Medulla oblongata (tissue), 1 donor: ENCODE results near the gene TMEM225B.
"Not testable (repeated sequence)": the region's sequence is repeated elsewhere in the genome, so short reads cannot be mapped to it uniquely, and the experiment has no call there.

Source experiments
- DNase-seq: peaks from one replicate; pipeline ENCODE4 v3.0.0-alpha.2; 2015; ENCODE audit errors: extremely low spot score

TMEM225B gene

DNA sequence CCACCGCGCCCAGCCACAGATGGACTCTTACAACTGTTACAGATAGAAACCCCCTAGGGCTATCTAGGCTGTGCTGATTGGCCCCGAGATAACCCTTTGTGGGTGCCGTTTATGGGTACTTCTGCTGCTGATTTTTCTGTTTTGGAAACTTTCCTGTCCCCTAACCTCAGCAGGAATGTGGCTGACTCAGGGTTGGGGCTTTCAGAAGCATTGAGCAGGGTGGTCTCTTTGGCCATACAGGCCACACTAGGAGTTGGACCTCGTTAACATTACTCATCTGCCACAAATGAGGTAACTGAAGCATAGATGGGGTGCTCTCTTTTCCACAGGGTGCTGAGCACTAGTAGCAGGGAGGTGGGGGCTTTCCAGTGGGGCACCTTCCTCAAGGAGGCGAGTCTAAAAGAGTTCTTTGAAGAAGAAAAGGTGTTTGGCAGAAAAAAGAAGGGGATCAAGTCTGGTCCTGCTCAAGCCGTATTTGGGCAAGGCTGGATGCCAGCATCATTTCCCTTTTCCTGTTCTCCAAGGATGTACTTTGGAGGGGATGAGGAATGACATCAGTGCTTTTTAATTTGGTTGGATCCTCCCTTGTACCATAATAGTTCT lies 25.1 kb downstream of the TMEM225B start:
- no peak for DNase-seq

GRCh38 chr7:99623702-99624447 lies 25.8 kb downstream of the TMEM225B start:
- no peak for DNase-seq

GRCh38 chr7:99624484-99624883 lies 26.4 kb downstream of the TMEM225B start:
- DNase-seq = no peak

DNA sequence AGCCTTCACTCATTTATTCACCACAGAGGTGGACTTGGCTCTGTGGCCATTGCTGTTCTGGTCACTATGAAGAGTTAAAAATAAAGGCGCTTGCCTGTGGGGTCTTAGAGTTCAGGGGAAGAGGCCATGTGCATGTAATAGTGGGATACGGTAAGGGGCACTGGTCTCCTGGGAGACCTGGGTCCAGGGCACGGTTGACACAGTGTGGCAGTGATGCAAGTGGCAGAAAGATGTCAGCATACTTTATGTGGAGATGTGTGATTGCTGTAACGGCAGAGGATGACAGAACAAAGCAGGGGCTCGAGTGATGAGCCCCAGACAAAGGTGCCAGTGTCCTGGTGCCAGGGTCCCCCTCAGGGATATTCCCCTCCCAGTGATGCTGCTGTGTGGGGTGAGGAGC lies 27.3 kb downstream of the TMEM225B start:
- no peak for DNase-seq

DNA sequence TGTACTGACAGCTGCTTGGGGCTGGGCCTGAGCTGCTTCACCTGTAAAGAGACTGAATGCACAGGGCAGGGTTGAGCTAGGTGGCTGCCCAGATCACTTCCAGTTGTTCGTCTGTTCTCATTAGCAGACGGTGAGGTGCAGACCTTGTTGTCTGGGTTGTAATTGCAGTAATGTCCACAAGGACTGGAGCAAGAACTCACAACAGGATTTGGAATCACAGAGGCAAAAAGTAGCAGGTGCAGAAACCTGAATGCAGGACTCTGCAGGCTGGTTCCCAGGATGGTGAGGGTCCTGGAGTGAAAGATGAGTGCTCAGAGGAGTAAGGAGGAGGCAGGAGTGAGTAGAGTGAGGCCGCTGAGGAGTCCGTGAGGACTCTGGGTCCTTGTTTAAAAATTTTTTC lies 27.9 kb downstream of the TMEM225B start:
- DNase-seq = no peak

- no peak for DNase-seq
Observed at GRCh38 chr7:99626661-99627060, 28.6 kb downstream of the TMEM225B start.

GRCh38 chr7:99627513-99627912 lies 29.4 kb downstream of the TMEM225B start:
- no peak for DNase-seq

- DNase-seq = no peak
Observed at GRCh38 chr7:99628471-99629465, 30.7 kb downstream of the TMEM225B start.

DNA sequence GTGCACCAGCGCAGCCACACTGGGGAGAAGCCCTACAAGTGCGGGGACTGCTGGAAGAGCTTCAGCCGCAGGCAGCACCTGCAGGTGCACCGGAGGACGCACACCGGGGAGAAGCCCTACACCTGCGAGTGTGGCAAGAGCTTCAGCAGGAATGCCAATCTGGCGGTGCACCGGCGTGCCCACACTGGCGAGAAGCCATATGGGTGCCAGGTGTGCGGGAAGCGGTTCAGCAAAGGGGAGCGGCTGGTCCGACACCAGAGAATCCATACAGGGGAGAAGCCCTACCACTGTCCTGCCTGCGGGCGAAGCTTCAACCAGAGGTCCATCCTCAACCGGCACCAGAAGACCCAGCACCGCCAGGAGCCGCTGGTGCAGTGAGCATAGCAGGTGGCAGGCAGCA lies 31.6 kb downstream of the TMEM225B start:
- DNase-seq = no peak

DNA sequence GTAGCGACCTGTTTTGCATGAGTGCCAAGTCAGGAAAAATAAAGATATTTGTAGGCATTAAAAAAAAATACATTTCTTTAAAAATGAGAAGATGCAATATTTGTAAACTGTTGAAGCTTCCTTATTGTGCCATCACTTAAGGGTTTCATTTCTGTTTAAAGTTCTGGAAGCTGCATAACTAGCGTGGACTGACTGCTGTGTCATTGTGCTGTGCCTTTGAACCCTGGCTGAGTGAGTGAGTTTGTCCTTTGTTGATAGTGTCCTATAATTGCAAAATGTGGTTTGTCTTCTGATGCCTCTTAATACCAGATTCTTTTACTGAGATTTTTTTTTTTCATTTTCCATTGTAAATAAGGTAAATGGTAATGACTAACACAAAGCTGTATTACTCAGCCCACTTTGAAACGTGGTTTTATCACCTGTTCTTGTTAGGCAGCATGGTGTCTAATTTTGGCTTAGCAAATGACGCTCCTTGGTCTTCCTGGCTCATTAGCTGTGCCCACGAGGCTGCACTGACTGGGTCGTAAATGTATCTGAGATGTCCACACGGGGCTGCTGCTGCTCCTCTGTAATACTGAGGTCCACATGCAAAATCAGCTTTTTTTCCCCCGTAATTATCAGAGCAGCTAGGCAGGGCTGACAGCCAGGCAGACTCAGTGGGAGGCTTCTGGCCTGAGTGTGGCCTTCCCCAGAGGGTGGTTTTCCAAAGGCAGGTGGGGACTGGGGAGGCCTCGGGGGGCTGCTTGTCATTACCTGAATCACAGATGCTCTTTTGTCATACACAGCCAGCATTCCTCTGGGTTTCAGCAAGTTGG lies 33.4 kb downstream of the TMEM225B start:
- peak; percentile 6 for DNase-seq

- DNase-seq = not testable (repeated sequence)
Observed at GRCh38 chr7:99637414-99637813, 39.3 kb downstream of the TMEM225B start.

DNA sequence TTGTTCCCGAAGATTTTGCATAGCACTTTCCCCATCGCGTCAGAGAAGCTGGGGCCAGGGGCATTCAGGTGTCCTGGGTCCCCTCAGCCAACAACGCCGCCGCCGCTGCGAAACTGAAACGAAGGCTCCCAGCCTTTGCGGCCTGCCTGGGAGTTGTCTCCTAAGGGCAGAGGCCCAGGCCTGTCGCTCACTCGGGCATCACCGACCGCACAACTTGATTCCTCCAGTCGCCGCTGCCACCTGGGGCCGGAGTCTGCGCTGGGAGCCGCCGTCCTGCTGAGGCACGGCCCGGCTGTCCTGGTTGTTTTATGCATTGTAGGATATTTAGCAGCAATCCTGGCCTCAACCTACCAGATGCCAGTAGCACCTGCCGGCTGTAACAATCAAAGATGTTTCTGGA lies 40.7 kb downstream of the TMEM225B start:
- DNase-seq = no peak

GRCh38 chr7:99639267-99639666 lies 41.2 kb downstream of the TMEM225B start:
- DNase-seq = no peak

GRCh38 chr7:99642027-99642426 lies 44.0 kb downstream of the TMEM225B start:
- DNase-seq = no peak

- DNase-seq = no peak
Observed at GRCh38 chr7:99643464-99643863, 45.4 kb downstream of the TMEM225B start.

GRCh38 chr7:99644431-99644830 lies 46.4 kb downstream of the TMEM225B start:
- DNase-seq = no peak

- no peak for DNase-seq
Observed at GRCh38 chr7:99645590-99645989, 47.5 kb downstream of the TMEM225B start.

- DNase-seq = no peak
Observed at GRCh38 chr7:99648843-99649242, 50.8 kb downstream of the TMEM225B start.

- DNase-seq = no peak
Observed at GRCh38 chr7:99651290-99651689, 53.2 kb downstream of the TMEM225B start.

DNA sequence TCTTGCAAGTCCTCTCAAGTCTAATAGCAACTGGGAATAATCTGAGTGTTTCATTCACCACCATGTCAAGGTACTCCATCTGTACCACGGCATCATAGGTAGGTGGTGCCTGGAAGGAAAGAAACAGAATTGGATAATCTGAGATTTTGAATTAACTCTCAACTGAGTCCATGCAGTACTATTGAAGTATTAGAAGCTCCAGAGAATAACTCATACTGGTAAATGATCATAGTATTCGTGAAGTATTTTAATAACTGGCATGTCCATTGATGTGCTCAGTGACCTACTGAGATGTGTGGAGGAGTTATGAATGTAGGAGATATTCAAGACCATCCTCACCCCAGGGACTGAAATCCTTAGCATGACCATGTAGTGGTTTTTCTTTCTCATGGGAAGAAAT lies 54.6 kb downstream of the TMEM225B start:
- DNase-seq = no peak

DNA sequence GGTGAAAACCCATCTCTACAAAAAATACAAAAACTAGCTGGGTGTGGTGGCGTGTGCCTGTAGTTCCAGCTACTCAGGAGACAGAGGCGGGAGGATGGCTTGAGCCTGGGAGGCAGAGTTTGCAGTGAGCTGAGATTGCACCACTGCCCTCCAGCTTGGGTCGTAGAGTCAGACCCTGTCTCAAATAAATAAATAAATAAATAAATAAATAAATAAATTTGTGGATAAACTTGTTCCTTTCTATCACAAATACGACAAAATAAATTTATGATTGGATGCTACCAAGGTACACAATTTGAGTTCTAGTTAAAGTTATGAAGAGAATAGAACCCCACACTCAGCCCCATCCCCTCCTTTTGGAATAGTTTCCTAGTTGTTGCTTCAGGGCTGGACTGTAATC lies 55.2 kb downstream of the TMEM225B start:
- not testable (repeated sequence) for DNase-seq

DNA sequence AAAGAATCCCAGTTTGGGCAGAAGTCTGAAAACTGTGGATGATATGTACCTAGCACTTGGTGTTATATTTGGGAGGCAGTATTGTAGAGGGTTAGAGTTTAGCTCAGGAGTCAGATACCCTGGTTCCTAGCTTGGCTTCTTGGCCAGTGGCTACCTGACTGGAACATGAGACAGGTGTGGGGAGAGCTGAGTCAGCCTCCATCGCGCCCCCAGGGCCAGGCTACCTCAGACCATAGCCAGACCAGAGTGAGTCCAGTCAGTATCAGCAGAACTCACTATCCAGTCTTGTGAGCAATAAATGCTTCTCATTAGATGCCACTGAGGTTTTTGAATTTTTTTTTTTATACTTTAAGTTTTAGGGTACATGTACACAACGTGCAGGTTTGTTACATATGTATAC lies 55.7 kb downstream of the TMEM225B start:
- DNase-seq = no peak
